SK-N-SH treated with all-trans-retinoic acid at 6 μM for 48 hours (cell line): Measurements from ENCODE around the gene AAK1.

Experiments
- ATAC-seq: fragments of 200-7000 bp; cut with Tn5 transposase; 3 replicates; pipeline ENCODE4 v1.9.1; 2020; ENCODE audit warnings: mild to moderate bottlenecking, moderate library complexity
- ARNTL ChIP-seq: fragments of 450-650 bp; formaldehyde crosslinking; IDR thresholded peaks from 2 replicates; pipeline ENCODE4 v1.5.0; 2020; ENCODE audit warnings: low read depth, mild to moderate bottlenecking, moderate library complexity, borderline replicate concordance
- BACH2 ChIP-seq: fragments of 250-450 bp; sonication (Bioruptor Pico); IDR thresholded peaks from 2 replicates; pipeline ENCODE4 v1.9.0; 2021; ENCODE audit warnings: mild to moderate bottlenecking, borderline replicate concordance
- ESRRG ChIP-seq: fragments of 250-450 bp; sonication (Bioruptor Pico); IDR thresholded peaks from 2 replicates; pipeline ENCODE4 v1.6.1; 2021; ENCODE audit warnings: mild to moderate bottlenecking
- GLIS3 ChIP-seq: fragments of 250-450 bp; sonication (Bioruptor Pico); IDR thresholded peaks from 2 replicates; pipeline ENCODE4 v1.5.0; 2020; ENCODE audit warnings: mild to moderate bottlenecking, moderate library complexity
- ISL1 ChIP-seq: fragments of 250-450 bp; sonication (Bioruptor Pico); IDR thresholded peaks from 2 replicates; pipeline ENCODE4 v2.1.2; 2022; ENCODE audit warnings: mild to moderate bottlenecking, moderate library complexity
- OSR1 ChIP-seq: fragments of 250-450 bp; sonication (Bioruptor Pico); IDR thresholded peaks from 2 replicates; pipeline ENCODE4 v1.8.0; 2022; ENCODE audit warnings: moderate library complexity, mild to moderate bottlenecking, inconsistent platforms
- PATZ1 ChIP-seq: fragments of 250-450 bp; sonication (Bioruptor Pico); IDR thresholded peaks from 2 replicates; pipeline ENCODE4 v1.8.0; 2020; ENCODE audit warnings: mild to moderate bottlenecking, moderate library complexity, borderline replicate concordance
- POU6F1 ChIP-seq: fragments of 250-450 bp; sonication (Bioruptor Pico); IDR thresholded peaks from 2 replicates; pipeline ENCODE4 v1.8.0; 2021; ENCODE audit warnings: low read depth, mild to moderate bottlenecking, moderate library complexity, borderline replicate concordance
- PPARA ChIP-seq: fragments of 250-450 bp; sonication (Bioruptor Pico); IDR thresholded peaks from 2 replicates; pipeline ENCODE4 v1.5.0; 2020; ENCODE audit warnings: mild to moderate bottlenecking, borderline replicate concordance
- SNAI2 ChIP-seq: fragments of 250-450 bp; sonication (Bioruptor Pico); IDR thresholded peaks from 2 replicates; pipeline ENCODE4 v1.5.0; 2020; ENCODE audit warnings: mild to moderate bottlenecking, moderate library complexity
- TCF4 ChIP-seq: fragments of 250-450 bp; sonication (Bioruptor Pico); IDR thresholded peaks from 2 replicates; pipeline ENCODE4 v1.8.0; 2021; ENCODE audit warnings: mild to moderate bottlenecking, moderate library complexity, borderline replicate concordance
- TOX ChIP-seq: fragments of 250-450 bp; sonication (Bioruptor Pico); IDR thresholded peaks from 2 replicates; pipeline ENCODE4 v1.8.0; 2021; ENCODE audit warnings: mild to moderate bottlenecking, moderate library complexity, borderline replicate concordance
- ZC3H10 ChIP-seq: fragments of 250-450 bp; sonication (Bioruptor Pico); IDR thresholded peaks from 2 replicates; pipeline ENCODE4 v1.5.1; 2021; ENCODE audit warnings: mild to moderate bottlenecking, moderate library complexity
- ZFP3 ChIP-seq: fragments of 250-450 bp; sonication (Bioruptor Pico); IDR thresholded peaks from 2 replicates; pipeline ENCODE4 v1.5.0; 2020; ENCODE audit warnings: mild to moderate bottlenecking, moderate library complexity
- ZNF70 ChIP-seq: fragments of 450-650 bp; formaldehyde crosslinking; IDR thresholded peaks from 2 replicates; pipeline ENCODE4 v1.5.0; 2020; ENCODE audit warnings: mild to moderate bottlenecking, moderate library complexity
- TF ChIP-seq, protein P1 (sequence below): fragments of 250-450 bp; sonication (Bioruptor Pico); IDR thresholded peaks from 2 replicates; pipeline ENCODE4 v1.5.1; 2020; ENCODE audit warnings: low read depth, mild to moderate bottlenecking, moderate library complexity

The AAK1 gene

DNA sequence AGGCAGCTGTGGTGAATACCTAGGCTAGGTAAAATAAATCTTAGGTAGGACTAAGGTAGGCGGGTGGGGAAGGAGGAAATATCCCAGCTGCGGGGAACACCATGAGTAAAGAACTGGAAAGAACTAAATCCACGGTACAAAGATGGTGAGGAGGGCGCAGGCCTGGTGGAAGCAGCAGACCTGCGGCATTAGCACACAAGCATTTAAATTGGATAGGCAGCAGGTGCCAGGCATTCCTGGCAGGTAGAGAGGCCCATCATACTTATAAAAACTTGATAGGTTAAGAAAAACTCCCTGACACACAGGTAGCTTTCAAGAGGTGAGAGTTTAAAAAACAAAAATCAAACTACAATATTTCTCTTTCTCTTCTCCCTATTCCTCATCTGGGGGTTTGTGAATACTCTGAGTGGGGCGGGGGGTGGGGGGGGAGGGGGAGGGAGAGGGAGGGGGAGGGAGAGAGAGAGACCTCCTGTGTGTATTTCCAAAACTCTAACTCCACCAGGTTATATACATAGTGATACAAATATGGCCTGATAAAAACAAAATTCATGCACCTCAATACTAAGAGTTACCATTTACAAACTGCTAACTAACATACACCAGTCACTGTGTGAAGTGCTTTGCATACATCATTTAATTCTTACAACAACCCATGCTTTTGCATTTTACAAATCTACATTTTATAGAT, 13.5 kb downstream of the AAK1 start:
- ATAC-seq, result no peak
- TF ChIP-seq PATZ1 (CRISPR knock-in tag) (no peak), TOX (no peak), TCF4 (CRISPR knock-in tag) (no peak), ZC3H10 (CRISPR knock-in tag) (no peak), GLIS3 (CRISPR knock-in tag) (no peak), ZNF70 (CRISPR knock-in tag) (no peak), BACH2 (CRISPR knock-in tag) (no peak)
- TF ChIP-seq, protein P1, sequence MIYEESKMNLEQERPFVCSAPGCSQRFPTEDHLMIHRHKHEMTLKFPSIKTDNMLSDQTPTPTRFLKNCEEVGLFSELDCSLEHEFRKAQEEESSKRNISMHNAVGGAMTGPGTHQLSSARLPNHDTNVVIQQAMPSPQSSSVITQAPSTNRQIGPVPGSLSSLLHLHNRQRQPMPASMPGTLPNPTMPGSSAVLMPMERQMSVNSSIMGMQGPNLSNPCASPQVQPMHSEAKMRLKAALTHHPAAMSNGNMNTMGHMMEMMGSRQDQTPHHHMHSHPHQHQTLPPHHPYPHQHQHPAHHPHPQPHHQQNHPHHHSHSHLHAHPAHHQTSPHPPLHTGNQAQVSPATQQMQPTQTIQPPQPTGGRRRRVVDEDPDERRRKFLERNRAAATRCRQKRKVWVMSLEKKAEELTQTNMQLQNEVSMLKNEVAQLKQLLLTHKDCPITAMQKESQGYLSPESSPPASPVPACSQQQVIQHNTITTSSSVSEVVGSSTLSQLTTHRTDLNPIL (CRISPR knock-in tag), result no peak

DNA sequence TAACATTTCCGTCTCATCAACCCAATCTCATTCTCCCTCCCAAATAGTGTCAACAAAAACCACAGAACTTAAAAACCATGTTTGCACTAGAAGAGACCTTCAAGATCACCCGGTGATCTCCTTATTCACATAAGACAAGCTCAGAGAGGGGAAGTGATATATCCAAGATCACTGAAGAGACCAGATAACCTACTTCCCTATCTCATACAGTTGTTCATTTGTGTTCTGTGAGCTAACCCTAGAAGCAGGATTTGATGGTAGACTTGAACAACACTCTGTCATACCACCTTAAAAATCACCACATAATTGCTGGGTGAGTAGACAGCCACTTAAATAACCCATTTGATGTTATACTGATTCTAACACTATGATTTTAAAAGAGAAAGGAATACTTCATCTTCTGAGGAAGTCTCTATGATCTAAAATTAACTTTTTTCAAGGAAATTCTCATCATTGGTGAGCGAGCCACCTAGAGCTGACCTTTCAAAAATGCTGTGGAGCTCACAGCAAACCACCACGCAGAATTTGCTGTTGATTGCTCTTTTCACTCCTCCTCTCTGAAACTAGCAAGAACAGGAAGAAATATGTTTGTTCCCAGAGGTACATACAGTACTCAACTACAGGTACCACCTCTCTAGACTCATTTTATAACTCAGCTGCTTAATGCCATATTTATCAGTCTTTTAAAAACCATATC, 15.1 kb downstream of the AAK1 start:
- no peak for ATAC-seq
- TF ChIP-seq PPARA (CRISPR knock-in tag) (no peak), ISL1 (CRISPR knock-in tag) (no peak), OSR1 (CRISPR knock-in tag) (no peak), BACH2 (CRISPR knock-in tag) (no peak), ZNF70 (CRISPR knock-in tag) (no peak), TCF4 (CRISPR knock-in tag) (no peak), POU6F1 (CRISPR knock-in tag) (no peak), ESRRG (CRISPR knock-in tag) (no peak)
- TF ChIP-seq, protein P1 (CRISPR knock-in tag), result no peak

- no peak for TF ChIP-seq OSR1 (CRISPR knock-in tag)
- TF ChIP-seq SNAI2 (CRISPR knock-in tag), result no peak
- TF ChIP-seq ZFP3 (CRISPR knock-in tag), result no peak
- TF ChIP-seq GLIS3 (CRISPR knock-in tag), result no peak
- no peak for ATAC-seq
Measured at GRCh38 chr2:69625078-69625795, 18.3 kb downstream of the AAK1 start.

- ATAC-seq, result no peak
- TF ChIP-seq ARNTL (CRISPR knock-in tag) (no peak), ZC3H10 (CRISPR knock-in tag) (no peak), ESRRG (CRISPR knock-in tag) (no peak), PATZ1 (CRISPR knock-in tag) (no peak)
Measured at GRCh38 chr2:69624611-69625010, 18.9 kb downstream of the AAK1 start.
